NCI-H82 treated with DMSO at 0.1 percent for 48 hours (cell line): ENCODE measurements around the gene KRTAP10-7.
"Not testable (repeated sequence)": the region's sequence is repeated elsewhere in the genome, so short reads cannot be mapped to it uniquely, and the experiment has no call there.

ENCODE experiments used
- DNase-seq: peaks from one replicate; lab custom pipeline; 2025; ENCODE audit not compliant: unreplicated experiment; lab: John Stamatoyannopoulos, UW

The KRTAP10-7 gene

GRCh38 chr21:44627831-44628233 lies 27.4 kb downstream of the KRTAP10-7 start:
- DNase-seq, result not testable (repeated sequence)

GRCh38 chr21:44628707-44629391 lies 28.5 kb downstream of the KRTAP10-7 start:
- DNase-seq, result no peak

- DNase-seq, result no peak
Observed at GRCh38 chr21:44630440-44630839, 30.0 kb downstream of the KRTAP10-7 start.

- no peak for DNase-seq
Observed at GRCh38 chr21:44632067-44632466, 31.7 kb downstream of the KRTAP10-7 start.

GRCh38 chr21:44636209-44637017 lies 36.0 kb downstream of the KRTAP10-7 start:
- no peak for DNase-seq

GRCh38 chr21:44637018-44637850 lies 36.8 kb downstream of the KRTAP10-7 start, which contains the start of gene KRTAP10-10:
KRTAP10-10 (plus strand) TSS chr21:44637356; CDS start chr21:44637418, 62 bp downstream.
- DNase-seq, result no peak

- DNase-seq, result not testable (repeated sequence)
Observed at GRCh38 chr21:44637851-44638348, 37.5 kb downstream of the KRTAP10-7 start.

- not testable (repeated sequence) for DNase-seq
Observed at GRCh38 chr21:44638506-44639330, 38.3 kb downstream of the KRTAP10-7 start.

- DNase-seq, result no peak
Observed at GRCh38 chr21:44639331-44639655, 38.9 kb downstream of the KRTAP10-7 start.

- DNase-seq, result no peak
Observed at GRCh38 chr21:44640761-44641160, 40.4 kb downstream of the KRTAP10-7 start.

- DNase-seq, result no peak
Observed at GRCh38 chr21:44643741-44644310, 43.4 kb downstream of the KRTAP10-7 start.

- no peak for DNase-seq
Observed at GRCh38 chr21:44644878-44645277, 44.5 kb downstream of the KRTAP10-7 start.

GRCh38 chr21:44646366-44647221 lies 46.2 kb downstream of the KRTAP10-7 start, which contains the start of gene KRTAP10-11:
KRTAP10-11 (plus strand) TSS chr21:44646414; CDS start chr21:44646459, 45 bp downstream.
- not testable (repeated sequence) for DNase-seq

GRCh38 chr21:44647222-44647552 lies 46.8 kb downstream of the KRTAP10-7 start:
- DNase-seq, result no peak

GRCh38 chr21:44648557-44649311 lies 48.3 kb downstream of the KRTAP10-7 start:
- DNase-seq, result no peak

- no peak for DNase-seq
Observed at GRCh38 chr21:44649521-44650100, 49.2 kb downstream of the KRTAP10-7 start.

GRCh38 chr21:44650265-44650972 lies 50.0 kb downstream of the KRTAP10-7 start:
- no peak for DNase-seq
